GM21423 (cell line): ENCODE data around the gene GRIN2C.

Experiments used
- ATAC-seq: cut with Tn5 transposase; IDR thresholded peaks from one replicate; pipeline ENCODE4 v1.9.1; 2021; ENCODE audit warnings: mild to moderate bottlenecking, moderate library complexity; ENCODE audit not compliant: unreplicated experiment

The GRIN2C gene

GRCh38 chr17:74864866-74865395 is 5.2 kb upstream of the GRIN2C start:
- ATAC-seq: no peak

GRCh38 chr17:74864297-74864865 is 4.7 kb upstream of the GRIN2C start:
- no peak for ATAC-seq

DNA sequence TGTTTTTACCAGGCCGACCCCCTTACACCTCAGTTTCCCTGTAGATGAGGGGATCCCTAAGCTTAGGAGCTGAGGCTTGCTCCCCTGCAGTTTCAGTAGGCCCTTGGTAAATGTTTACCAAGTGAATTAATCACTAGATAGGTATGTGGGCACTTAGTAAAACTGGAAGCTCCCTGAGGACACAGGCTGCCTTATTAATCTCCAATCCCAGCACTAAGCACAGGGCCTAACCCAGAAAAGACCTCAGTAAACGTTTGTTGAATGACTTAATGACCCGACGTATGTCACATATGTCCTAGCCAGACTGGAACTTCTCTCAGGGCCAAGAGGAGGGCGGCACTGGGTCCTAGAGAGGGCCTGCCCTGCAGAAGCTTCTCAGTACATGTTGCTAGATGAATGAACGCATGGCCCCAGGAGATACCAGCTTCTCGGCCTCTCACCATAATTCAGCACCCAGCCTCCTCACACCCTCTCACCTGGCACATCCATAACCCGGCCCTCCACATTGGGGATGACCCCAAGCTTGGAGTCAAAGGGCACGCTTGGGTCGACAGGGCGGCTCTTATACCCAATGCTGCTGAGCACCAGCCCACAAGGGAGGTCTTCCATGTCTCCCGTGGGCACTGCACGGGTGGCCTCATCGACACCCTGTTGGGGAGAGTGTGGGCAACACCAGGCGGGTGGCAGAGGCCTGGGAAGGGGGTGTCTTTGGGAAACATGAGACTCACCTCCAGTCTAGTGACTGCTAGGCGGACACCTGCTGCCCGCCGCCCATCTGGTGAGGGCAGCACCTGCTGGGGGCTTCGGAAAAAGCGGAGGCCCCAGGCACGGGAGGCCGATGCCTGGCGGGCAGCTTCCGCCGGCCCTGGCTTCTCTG is 4.0 kb upstream of the GRIN2C start:
- ATAC-seq: no peak

DNA sequence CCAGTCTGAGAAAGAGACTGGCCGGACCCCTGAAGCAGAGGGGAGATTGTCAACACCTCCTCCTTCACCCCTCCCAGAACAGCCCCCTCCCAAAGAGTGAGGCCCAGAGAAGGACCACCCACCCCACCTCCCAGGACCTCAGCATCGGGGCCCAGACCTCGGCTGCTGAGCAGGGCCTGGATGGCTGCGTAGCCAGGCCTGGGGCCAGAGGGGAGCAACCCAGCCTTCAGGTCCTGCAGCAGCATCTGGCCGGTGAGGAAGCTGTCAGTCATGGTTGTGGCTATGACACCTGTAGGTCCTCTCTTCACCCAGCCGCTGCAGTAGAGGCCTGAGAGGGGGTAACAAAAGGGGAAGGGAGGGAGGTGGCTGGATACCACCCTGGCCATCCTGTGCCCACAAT is 3.2 kb upstream of the GRIN2C start:
- ATAC-seq: no peak

DNA sequence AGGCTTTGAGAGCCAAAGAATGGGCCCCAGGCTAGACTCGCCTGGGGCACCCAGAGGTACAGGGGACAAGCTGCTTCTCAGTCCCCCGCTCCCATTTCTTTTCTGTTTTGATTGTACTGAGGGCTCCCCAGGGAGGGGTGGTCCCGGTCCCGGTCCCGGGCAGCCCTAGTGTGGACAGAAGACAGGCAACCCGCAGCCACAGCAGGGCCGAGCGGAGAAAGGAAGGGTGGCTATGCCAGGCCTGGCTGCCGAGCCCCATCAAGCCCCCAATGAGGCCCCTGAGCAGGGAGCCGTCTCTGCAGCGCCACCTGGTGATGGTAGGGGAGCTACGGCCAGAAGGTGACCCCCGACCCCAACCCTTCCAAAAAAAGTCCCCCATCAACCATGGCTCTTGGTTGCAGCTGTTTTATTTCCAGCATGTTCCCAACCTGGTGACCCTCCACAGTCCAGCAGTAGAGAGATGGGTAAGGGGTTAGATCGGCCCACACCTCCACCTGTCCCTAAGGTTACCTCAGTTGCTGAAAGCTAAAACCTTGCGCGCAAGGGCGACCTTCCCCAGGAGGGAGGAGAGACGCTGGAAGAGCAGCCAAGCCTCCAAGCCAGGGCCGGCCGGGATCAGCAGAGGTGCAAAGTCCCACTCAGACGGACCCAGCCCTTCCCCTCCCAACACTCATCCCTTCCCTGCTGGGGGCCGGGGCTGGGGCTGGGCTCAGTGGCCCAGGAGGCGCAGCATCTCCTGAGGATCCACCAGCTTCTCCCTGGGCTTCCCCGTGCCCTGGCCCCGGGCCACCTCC is 2.6 kb upstream of the GRIN2C start:
- no peak for ATAC-seq

- no peak for ATAC-seq
Observed at GRCh38 chr17:74861662-74862107, 2.0 kb upstream of the GRIN2C start.

GRCh38 chr17:74860872-74861661 is 1.4 kb upstream of the GRIN2C start:
- ATAC-seq: no peak

DNA sequence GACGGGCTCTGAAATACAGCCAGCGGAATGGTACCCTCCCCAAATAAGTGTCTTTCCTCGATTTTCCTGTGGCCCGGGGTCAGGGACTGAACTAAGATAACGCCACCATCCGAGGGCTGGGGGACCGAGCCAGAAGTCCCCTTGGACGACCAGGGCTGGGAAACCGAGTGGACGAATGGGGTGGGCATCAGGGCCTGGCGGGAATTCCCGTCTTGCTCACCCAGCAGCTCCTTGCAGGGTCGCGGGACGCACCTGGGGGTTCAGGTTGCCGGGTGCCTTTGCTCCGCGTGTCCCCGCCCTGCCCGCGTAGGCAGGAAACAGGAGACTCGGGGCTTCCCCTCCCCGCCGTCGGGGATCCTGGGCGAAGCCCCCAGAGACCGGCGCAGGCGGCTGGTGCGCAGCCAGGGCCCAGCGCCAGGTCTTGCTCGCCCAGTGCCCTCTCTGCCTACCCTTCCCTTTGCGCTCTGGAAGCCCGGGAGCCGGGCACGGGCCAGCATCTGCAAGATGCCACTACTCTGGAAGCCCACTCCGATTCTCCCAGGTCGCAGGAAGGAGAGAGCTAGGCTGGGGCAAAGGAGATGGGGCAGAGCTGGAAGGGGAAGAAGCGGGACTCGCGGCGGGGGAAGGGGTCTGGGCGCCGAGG is 665 bp upstream of the GRIN2C start:
- no peak for ATAC-seq

- ATAC-seq: no peak
Observed at GRCh38 chr17:74858672-74859458, 820 bp downstream of the GRIN2C start.

DNA sequence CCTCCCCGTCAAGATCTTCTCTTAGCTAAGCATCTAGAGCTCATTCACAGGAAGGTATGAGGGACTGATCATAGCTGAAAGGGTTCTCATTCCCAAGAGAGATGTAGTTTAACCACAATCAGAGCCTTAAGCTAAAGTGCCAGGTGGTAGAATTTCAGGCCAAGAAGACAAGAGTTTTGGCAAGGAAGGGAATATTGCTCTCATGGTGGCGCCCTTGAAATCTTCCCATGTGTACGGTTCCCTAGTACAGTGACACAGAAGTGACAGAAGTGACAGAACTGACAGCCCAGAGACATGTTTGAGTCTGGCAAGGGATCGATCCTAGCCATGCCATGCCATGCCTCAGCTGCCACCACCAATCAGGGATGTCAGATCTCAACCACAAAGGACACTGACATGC is 2.5 kb downstream of the GRIN2C start:
- no peak for ATAC-seq

DNA sequence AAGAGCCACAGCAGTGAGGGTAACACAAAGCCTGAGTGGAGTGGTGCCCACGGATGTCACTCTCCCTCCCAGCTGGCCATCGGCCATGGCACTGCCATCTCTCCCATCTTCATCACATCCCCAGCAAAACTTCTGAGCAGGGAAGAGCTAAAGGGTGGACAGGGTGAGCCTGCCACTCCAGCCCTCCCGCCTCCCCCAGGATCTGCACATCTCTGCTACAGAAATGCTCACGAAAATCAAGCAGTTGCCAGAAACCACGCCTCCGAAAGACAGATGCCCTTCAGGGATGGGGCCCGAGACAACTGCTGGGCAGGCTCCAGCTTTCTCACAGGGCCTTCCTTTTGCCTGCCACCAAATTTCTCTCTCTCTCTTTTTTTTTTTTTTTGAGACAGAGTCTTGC is 3.6 kb downstream of the GRIN2C start:
- no peak for ATAC-seq

DNA sequence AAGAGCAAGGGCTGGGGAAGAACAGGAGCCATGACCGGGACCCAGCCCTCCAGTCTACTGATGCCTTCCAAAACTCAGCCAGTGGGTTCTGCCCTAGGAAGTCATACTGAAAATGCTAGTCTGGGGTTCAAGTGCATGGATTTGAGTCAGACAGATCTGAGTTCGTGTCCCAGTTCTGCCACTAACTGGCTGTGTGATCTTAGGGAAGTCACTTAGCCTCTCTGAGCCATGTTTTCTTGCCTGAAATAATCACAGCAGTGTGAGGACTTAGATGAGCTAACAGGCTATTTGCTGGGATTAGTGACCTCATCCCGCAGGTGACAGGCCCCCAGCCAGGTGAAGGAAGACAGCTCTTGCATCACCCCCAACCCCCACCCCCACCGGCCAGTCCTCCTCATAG is 4.4 kb downstream of the GRIN2C start:
- no peak for ATAC-seq

- ATAC-seq: no peak
Observed at GRCh38 chr17:74854792-74855191, 4.9 kb downstream of the GRIN2C start.

DNA sequence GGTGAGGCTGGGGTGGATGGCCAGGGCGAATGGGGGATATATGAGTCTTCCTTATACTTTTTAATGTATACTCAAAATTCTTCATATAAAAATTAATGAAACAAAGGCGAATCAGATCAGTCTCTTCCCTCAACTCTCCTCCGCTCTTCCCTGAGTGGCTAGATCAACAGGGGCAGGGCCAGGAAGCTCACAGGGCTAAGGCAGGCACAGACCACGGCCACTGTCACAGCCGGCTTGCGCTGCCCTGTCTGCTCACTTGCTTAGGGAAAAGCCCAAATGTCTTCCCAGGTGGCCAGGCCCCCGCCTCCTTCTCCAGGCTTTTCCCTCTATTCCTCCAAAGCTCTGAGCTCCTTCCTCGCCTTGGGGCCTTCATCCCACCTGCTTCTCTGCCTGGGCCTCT is 6.0 kb downstream of the GRIN2C start:
- no peak for ATAC-seq

- no peak for ATAC-seq
Observed at GRCh38 chr17:74853048-74853397, 6.7 kb downstream of the GRIN2C start.

GRCh38 chr17:74852237-74853047 is 7.2 kb downstream of the GRIN2C start:
- ATAC-seq: no peak

GRCh38 chr17:74851612-74852236 is 8.0 kb downstream of the GRIN2C start:
- no peak for ATAC-seq

DNA sequence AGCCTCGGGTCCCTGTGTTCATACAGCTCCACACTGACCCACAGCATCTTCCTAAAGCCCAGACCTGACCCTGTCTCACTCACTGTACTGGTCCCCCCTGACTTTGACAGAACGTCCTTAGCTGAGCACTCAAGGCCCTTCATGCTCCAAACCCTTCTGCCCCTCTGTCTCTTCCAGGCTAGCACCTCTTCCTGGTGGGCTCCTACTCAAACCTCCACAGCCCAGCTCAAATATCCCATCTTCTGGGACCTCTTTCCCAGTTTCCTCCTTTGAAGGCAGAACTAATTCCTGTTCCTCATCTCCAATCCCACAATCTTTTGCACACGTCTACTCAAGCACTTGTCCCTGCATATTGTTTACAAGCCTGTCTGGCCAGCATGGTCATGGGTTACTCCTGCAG is 8.8 kb downstream of the GRIN2C start:
- no peak for ATAC-seq
